SKM-1 treated with dmso at 0.1 percent for 144 hours (cell line): Measurements from ENCODE around the gene SLC1A1.

Source experiments
- DNase-seq: peaks from one replicate; lab custom pipeline; 2025; ENCODE audit not compliant: unreplicated experiment; lab: John Stamatoyannopoulos, UW

SLC1A1 gene

DNA sequence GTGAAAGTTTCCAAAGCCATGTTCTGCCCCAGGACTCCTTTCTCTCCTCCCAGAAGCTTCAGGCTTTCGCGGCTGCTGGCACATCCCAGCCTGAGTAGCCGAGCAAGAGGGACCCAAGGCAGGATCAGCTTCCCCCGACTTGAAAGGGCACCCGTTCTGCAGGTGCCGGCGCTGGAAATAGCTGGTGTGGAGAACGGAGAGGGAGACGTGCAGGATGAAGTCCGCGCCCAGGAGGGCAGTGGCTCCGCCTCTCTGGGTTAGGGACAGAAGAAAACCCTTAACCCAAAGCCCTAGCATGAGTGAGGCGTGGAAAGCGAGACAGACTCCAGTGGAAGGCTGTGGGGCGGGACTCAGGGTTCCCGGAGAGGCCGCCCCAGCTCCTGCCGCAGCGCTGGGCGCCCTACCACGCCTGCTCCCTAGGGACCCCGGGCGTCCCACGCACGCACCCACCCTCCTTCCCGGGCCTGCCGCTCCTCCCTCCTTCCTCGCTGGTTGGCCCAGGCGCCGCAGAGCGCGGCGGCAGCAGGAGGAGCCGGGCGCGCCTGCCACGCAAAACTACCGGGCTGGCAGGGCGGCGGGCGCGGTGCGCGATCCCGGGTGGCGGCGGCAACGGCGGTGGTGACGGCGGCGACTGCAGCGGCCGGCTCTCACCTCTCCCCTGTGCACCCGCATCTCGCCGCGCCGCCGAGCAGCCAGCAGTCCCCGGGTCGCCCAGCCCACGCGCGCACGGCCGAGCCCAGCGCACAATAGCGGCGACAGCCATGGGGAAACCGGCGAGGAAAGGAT, at the start of gene SLC1A1:
Gene SLC1A1 (plus strand): TSS at position 550 of the 786 bp plus-strand sequence. CDS start 212 bp downstream, at position 762.
- DNase-seq = peak; percentile 30

DNA sequence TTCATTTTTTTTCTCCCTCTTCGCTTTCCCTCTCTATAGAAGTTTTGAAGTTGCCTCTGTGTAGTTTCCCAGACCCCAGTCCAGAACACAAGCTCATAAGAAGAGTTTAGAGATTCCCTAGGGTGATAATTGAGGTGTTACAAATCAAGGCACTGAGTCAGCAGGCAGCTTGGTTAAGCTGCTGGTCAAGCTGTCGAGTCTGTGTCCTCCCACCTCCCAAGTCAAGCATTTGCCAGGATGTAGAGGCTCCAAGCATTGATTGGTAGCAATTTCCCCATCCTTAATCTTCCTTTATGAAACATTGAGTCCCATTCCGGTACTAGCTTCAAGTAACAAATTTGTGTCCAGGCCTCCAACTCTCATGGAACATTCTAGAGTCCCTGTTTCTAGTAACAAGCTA, 47.5 kb upstream of the SLC1A1 start:
- DNase-seq = no peak

DNA sequence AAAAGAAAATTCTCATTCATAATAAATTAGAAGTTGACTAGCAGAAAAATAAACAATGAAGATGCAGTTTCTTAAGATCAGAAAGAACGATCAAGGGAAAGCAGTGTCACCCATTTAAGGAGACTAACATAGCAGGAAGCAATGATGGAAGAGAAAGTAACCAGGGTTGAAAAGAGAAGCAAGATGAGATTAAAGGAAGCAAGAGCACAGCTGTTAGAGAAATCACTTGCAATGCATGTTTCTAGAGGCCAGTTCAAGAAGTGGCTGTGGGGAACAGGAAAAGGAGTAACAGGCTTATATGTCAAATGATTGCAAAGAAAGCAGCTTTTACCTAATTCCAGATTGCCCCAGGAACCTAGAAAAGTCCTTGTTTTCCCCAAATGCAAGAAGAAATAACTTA, 46.8 kb upstream of the SLC1A1 start:
- DNase-seq = no peak

DNA sequence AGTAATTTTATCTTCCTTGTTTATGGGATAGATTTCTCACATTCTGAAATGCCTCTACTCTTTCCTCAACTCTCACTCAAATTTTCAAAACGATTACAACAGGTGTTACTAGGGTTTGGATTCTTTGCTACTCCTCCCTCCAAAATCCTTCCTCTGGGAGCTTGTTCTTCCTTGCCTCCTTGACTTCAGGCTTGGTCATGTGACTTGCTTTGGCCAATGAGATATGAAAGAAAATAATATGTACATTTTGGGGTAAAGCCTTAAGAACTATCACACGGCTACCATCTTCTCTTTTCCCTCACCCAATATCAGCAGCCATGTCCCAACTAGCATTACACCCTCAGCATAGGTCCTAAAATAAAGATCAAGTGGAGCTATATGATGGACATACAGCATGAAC, 28.8 kb upstream of the SLC1A1 start:
- no peak for DNase-seq

DNA sequence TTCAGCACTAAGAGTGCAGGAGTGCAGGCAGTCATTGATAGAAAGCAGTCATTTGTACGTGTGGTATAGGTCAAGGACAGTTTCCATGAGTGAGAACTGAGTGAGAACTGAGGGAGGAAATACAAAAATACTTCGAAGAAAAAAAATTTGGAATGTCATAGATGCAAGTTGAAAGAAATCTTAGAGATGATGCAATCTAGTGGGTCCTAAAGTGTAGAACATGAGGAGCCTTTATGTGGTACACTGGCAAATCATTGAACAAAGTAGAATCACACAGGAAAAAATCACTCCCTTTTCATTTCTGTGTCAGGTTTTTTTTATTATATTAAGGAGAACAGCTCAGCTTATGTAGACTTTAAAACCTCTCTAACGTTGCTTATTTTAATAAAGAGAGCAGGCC, 26.4 kb upstream of the SLC1A1 start:
- no peak for DNase-seq

DNA sequence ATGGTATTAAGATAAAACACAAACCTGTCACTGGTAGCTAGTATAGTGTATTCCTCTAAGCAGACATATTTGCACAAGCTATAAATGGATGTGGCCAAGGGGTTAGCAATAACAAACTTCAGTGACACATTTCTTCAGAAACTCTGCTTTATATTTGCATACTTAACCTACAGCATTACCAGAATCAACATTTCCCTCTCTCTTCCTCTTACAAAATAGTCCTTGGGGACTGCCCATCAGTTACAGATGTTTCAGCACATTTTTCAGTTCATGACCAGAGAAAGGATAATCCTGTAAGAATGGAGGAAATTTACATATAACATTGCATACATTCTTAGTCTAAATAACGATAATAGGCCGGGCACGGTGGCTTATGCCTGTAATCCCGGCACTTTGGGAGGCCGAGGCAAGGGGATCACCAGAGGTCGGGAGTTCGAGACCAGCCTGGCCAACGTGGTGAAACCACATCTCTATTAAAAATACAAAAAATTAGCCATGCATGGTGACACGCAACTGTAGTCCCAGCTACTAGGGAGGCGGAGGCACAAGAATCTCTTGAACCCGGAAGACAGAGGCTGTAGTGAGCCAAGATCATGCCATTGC, 25.3 kb upstream of the SLC1A1 start:
- DNase-seq = no peak

DNA sequence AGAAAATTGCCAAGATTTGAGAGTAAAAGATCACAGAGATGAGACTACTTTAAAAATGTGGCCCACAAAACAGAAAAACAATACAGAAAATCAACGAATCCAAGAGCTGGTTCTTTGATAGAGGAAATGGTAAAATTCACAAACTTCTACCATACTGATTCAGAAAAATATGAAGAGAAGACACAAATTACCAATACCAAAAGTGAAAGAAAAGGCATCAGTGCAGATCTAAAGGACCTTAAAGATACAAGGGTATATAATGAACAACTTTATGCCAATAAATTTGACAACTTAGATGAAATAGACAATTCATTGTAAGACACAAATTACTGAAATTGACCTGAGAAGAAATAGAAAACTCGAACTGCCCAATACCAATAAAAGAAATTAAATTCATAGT, 24.4 kb upstream of the SLC1A1 start:
- DNase-seq = no peak

DNA sequence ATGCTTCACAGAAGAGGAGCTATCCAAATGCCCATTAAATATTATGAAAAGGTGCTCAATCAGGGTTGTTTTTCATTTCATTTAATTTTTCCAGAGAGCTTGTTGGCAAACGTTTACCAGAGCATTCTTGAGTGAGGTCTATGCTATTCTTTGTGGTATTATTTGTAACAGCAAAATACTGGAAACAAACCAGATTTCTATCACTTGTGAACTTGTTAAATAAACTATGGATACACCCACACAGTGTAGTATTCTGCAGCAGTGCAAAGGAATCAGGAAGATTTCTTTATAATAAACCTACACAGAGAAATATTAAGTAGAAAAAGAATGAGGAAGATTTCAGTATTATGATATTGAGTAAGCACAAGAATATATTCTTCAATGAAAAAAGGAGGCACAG, 15.0 kb upstream of the SLC1A1 start:
- DNase-seq = no peak

DNA sequence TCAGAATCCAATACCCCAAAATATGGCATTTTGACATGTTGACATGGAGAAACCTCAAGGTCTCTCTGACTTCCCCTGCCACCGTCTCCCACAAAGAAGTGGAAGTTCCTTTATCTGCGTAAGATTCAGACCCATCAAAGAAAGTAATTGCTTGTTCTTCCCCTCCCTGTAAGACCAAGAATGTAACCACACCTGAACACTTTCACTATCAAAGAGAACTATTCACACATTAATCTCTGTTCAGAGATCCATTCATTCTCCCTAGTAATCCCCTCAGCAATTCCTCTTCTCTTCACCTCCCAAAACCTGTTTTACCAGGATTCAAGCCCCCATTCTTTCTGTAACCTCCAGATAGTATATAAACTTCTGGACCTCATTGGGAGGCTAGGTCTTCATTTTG, 4.1 kb upstream of the SLC1A1 start:
- peak; percentile 7 for DNase-seq

DNA sequence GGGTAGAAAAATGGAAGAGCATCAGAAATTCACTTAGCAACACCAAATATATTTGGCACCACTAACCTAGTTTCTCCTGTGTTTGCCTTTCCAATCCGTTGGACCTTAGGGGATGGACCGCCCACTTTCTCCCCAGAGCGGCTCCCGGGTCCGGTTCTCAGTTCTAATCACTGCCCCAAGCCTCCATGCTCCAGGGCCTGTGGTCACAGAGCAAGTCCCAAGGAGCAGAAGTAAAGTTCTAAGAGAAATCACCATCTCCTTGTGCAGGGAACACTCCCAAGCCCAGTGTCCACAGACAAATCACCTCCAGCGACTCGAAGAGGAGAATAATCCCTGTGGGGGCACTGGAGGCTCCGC, 728 bp upstream of the SLC1A1 start:
- DNase-seq = no peak

DNA sequence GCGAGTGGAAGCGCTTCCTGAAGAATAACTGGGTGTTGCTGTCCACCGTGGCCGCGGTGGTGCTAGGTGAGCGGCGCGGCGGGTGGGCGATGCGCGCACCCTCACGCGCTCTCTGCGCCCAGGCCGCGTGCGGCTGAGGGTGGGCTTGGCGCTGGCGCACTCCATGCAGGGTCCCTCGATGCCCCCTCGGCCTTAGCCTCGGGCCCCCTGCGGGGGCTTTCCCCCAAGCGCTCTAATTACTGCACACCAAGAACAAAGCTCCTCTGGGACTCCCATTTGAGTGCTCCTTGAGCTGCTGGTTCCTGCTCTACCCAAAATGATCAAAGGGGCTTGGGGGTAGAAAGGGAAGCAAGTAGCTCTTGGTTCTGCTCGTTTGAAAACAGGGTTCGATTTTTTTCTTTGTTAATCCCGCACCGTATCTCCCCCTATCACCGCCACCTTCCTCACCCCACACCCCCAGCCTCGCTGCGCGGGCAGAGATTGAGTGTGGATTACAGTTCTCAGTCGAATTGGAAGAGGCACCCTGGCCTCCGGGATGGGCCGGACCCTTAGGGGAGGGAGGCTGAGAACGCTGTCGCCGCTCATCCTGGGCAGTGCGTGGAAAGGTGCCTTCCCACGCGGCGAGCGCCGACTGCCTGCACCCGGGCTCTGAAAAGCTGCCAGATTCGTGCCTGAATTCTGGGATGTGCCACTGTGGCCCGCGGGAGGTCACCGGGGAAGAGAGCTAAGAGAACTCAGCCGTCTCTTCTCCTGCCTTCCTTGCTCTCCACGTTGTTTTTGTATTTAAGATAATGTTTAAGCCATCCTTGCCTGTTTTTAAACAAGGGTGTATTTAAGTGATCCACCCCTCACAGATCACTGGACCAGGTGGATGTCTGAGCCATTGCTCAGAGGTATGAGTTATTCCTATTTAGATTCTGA, 697 bp downstream of the SLC1A1 start:
- DNase-seq = no peak

DNA sequence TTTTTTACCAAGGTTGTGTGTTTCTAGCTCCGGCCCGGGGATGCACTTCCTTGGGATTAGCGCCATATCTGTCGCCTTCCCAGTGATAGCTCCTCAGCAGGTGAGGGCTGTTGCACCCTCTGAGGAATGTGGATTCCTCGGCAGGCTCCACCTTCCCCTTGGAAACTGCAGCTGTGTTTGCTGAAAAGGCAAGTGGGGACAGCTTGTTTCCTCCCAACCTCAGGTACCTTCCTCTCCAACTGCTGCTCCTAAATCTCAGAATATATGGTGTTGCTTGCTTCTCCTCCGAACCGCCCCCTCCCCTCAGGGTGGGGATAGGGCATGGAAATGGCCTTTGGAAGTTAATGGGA, 1.3 kb downstream of the SLC1A1 start:
- DNase-seq = no peak

DNA sequence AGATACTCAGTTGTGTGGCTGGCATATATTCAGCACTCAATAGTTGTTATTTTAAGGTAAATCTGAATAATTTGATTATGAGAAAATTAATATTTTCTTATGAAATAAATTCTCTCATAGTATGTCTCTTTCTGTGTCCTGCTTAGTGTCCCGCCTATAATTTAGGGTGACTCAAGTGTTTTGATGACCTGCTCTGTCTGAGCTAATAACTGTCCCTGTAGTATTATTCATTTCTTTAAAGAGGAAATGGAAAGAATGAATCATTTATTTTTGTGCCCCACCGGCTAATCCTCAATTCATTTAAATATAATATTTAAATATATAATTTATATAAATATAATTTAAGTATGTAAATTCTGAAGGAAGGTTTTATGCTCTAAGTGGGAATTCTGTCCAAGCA, 4.1 kb downstream of the SLC1A1 start:
- DNase-seq = no peak

DNA sequence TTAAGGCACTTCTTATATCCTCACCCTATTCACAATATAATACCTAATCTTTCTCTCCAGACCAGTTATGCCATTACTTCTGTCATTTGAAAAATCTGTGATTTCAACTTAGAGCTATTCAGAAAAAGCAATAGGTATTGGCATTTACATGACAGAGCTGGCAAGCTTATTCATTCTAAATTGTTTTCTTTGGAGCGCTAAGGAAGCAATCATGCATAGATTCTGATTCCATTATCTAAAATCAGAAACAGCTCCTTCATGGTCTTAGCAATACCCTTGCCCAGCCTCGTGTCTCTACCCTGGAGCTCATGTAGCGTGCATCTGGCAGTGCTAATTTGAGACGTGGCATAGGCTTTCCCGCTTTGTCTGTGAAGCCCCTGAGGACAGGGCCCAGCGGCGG, 4.5 kb downstream of the SLC1A1 start:
- DNase-seq = no peak

DNA sequence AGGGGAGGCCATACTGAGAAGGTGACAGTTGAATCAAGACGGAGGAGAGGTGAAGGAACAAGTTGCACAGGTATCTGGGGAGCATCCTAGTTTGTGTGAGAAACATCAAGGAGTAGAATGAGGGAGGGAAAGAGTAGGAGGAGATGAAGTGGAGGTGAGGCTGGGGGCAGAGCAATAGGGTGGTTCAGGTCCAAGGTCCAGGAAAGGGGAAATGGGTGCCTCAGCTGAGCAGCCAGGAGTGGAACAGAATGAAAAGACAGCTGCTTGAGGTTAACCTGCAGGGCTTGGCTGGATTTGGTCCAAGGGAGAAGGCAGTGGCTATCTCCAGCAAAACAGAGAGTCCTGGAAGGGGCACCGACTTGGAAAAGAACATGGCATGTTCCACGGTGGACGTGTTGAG, 5.3 kb downstream of the SLC1A1 start:
- no peak for DNase-seq

DNA sequence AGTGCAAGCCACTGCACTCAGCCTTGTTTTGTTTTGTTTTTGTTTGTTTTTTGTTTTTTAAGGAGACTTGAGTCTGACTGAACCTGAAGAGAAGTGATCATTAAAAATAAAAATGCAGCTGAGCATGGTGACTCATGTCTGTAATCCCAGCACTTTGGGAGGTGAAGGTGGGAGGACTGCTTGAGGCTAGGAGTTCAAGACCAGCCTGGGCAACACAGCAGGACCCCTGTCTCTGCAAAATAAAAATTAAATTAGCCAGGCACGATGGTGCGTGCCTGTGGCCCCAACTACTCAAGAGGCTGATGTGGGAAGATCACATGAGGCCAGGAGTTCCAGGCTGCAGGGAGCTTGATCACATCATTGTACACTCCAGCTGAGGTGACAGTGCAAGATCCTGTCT, 6.2 kb downstream of the SLC1A1 start:
- no peak for DNase-seq

DNA sequence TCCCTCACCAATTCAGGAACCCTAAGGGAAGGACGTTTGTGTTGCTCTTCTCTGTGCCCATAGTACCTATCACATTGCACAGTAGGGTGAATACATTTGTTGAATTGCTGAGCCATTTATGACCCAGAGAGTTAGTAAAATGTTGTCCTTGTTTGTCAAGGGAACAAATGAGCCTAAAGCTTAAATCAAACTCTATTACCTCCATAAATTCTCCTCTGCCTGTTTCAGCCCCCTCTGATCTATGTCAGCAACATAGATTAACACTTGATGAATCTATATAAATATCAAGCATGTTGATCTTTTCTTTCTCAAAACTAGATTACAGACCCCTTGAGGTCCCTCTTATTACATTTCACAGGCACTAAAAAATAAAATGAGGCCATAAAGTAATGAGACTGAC, 7.1 kb downstream of the SLC1A1 start:
- DNase-seq = no peak

DNA sequence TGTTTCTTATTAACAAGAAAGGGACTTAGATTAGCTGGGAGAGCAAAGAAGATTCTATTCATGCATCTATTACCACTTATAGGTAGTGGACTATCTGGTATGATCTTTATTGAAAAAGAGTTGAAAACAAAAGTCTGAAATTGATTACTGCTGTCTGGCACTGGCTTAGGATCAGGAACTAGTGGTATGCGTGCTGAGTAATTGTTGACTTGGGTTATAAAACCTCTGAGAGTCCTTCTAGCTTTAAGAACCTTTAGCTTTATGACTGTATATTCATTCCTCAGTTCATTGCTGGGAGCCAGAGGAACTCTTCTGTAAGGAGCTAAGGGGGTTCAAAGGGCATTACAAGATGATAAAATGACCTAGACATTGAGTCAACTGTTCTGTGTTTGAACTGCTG, 7.6 kb downstream of the SLC1A1 start:
- no peak for DNase-seq

DNA sequence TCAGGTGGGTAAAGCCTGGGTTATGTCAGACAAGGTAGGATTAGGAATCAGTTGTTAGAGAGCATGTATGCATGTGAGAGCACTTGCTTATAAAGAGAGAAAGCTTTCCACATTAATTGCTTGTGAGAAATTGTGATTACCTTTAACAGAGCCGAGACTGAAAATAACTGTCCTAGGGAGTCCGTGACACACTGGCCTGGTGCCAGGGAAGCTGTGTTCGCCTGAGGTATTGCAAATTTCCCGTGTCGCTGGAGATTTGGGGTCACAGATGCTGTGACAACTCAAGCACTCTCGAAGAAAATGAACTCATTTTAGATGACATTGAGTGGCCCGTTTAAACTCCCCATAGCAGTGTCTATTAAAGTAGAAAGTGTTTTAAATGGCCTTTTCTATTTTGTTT, 9.6 kb downstream of the SLC1A1 start:
- DNase-seq = no peak

DNA sequence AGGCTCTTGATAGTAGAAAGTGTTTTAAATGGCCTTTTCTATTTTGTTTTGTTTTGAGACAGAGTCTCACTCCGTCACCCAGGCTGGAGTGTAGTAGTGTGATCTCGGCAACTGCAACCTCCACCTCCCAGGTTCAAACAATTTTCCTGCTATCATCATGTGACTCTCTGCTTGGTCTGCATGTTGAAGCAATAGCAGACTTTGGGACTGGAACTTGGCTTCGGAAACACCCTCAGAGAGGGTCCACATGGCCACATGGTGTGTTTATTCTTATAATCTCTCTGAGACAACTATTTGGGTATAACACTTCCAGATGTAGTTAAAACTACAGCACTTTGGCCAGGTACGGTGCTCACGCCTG, 10.9 kb downstream of the SLC1A1 start:
- no peak for DNase-seq

DNA sequence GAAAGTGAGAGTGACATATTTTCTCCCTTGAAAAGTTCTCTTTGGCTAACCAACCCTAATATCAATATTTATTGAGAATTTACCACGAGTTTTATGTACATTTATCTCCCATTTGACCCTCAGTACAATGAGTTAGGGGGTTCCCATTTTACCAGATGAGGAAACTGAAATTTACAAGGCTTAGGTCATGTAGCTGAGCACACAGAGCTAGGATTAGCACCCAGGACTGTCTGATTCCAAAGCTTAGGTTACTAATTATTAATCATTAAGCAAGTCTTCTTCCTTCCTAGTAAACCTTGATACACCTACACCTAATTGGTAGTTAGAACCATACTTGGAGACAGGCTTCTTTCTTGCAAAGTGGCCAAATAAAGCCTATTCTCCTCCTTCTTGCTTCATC, 12.2 kb downstream of the SLC1A1 start:
- no peak for DNase-seq

DNA sequence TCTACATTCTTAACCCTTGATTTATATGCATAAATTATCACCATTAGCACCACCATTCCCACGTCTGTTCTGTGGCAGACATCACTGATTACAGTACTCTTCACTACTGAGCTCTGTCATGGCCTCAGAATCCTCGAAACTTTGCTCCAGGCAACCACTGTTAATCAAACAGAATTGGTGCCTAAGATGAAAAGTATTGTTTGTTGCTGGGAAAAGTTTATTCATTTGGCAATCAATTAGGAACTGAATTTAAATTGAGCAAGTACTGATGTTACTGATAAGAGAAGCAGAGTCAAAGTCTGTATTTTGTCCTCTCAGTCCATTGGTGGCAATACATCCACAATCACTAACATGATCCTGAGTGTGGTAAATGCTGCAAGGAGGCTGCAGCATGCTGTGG, 12.8 kb downstream of the SLC1A1 start:
- no peak for DNase-seq
